AG10803 (cell line): Measurements from ENCODE around the gene FEM1A.
A peak's percentile ranks its signal among the peaks of the same experiment; 100 is the strongest.

Experiments
- DNase-seq: peaks from one replicate; pipeline ENCODE4 v3.0.0; 2010; ENCODE audit warnings: low read depth
- H3K4me3 ChIP-seq: 2 replicates; pipeline ENCODE4 v1.5.1; 2011; ENCODE audit warnings: mild to moderate bottlenecking, low read length, control low read depth
- CTCF ChIP-seq: conservative IDR thresholded peaks from 2 replicates; pipeline ENCODE4 v1.5.1; 2011; ENCODE audit warnings: mild to moderate bottlenecking, low read length, control low read depth, inconsistent platforms

FEM1A gene

GRCh38 chr19:4760285-4760650, 31.3 kb upstream of the FEM1A start:
- TF ChIP-seq CTCF = no peak
- DNase-seq = no peak
- H3K4me3 ChIP-seq = peak overlapping the region; percentile 48

GRCh38 chr19:4763021-4763420, 28.5 kb upstream of the FEM1A start:
- no peak for TF ChIP-seq CTCF
- no peak for DNase-seq
- H3K4me3 ChIP-seq = no peak overlapping the region

GRCh38 chr19:4764393-4764660, 27.2 kb upstream of the FEM1A start:
- H3K4me3 ChIP-seq = no peak overlapping the region
- DNase-seq = no peak
- TF ChIP-seq CTCF = no peak

GRCh38 chr19:4768934-4769777, 22.4 kb upstream of the FEM1A start:
- peak; percentile 76 for DNase-seq
- H3K4me3 ChIP-seq = no peak overlapping the region
- TF ChIP-seq CTCF = no peak

GRCh38 chr19:4772566-4772965, 19.0 kb upstream of the FEM1A start:
- TF ChIP-seq CTCF = no peak
- H3K4me3 ChIP-seq = no peak overlapping the region
- no peak for DNase-seq

GRCh38 chr19:4773047-4773640, 18.4 kb upstream of the FEM1A start:
- H3K4me3 ChIP-seq = no peak overlapping the region
- no peak for DNase-seq
- no peak for TF ChIP-seq CTCF

- DNase-seq = no peak
- TF ChIP-seq CTCF = no peak
- H3K4me3 ChIP-seq = no peak overlapping the region
Measured at GRCh38 chr19:4774136-4774535, 17.4 kb upstream of the FEM1A start.
